ENCODE results near the gene CLASP1.

Gene CLASP1

GRCh38 chr2:121409388-121409787 is 239.9 kb downstream of the CLASP1 start:
- no peak for TF ChIP-seq CTCF (IDR thresholded peaks at IDR 0.05; ENCODE audit: control insufficient read depth, extremely low read depth, insufficient read depth)
- no peak overlapping the region for H3K4me3 ChIP-seq (ENCODE audit: low read depth, low read length)
- DNase-seq (ENCODE audit: low read depth) = no peak

GRCh38 chr2:121408641-121409040 is 240.6 kb downstream of the CLASP1 start:
- DNase-seq (ENCODE audit: low read depth) = no peak
- H3K4me3 ChIP-seq (ENCODE audit: low read depth, low read length) = no peak overlapping the region
- TF ChIP-seq CTCF (IDR thresholded peaks at IDR 0.05; ENCODE audit: control insufficient read depth, extremely low read depth, insufficient read depth) = no peak

- no peak overlapping the region for H3K4me3 ChIP-seq (ENCODE audit: low read depth, low read length)
- no peak for DNase-seq (ENCODE audit: low read depth)
- no peak for TF ChIP-seq CTCF (IDR thresholded peaks at IDR 0.05; ENCODE audit: control insufficient read depth, extremely low read depth, insufficient read depth)
These were observed 244.0 kb downstream of the CLASP1 start for GRCh38 chr2:121405233-121405632.

GRCh38 chr2:121400201-121400600 is 249.1 kb downstream of the CLASP1 start:
- TF ChIP-seq CTCF (IDR thresholded peaks at IDR 0.05; ENCODE audit: control insufficient read depth, extremely low read depth, insufficient read depth) = no peak
- no peak overlapping the region for H3K4me3 ChIP-seq (ENCODE audit: low read depth, low read length)
- DNase-seq (ENCODE audit: low read depth) = no peak

GRCh38 chr2:121398853-121399252 is 250.4 kb downstream of the CLASP1 start:
- peak; percentile 53 for DNase-seq (ENCODE audit: low read depth)
- no peak overlapping the region for H3K4me3 ChIP-seq (ENCODE audit: low read depth, low read length)
- no peak for TF ChIP-seq CTCF (IDR thresholded peaks at IDR 0.05; ENCODE audit: control insufficient read depth, extremely low read depth, insufficient read depth)

GRCh38 chr2:121390082-121390692 is 259.1 kb downstream of the CLASP1 start:
- no peak overlapping the region for H3K4me3 ChIP-seq (ENCODE audit: low read depth, low read length)
- TF ChIP-seq CTCF (IDR thresholded peaks at IDR 0.05; ENCODE audit: control insufficient read depth, extremely low read depth, insufficient read depth) = no peak
- no peak for DNase-seq (ENCODE audit: low read depth)

GRCh38 chr2:121388371-121388770 is 260.9 kb downstream of the CLASP1 start:
- no peak for TF ChIP-seq CTCF (IDR thresholded peaks at IDR 0.05; ENCODE audit: control insufficient read depth, extremely low read depth, insufficient read depth)
- no peak overlapping the region for H3K4me3 ChIP-seq (ENCODE audit: low read depth, low read length)
- no peak for DNase-seq (ENCODE audit: low read depth)

Measured in LNCaP clone FGC (cell line).